GM21786 (cell line): Measurements from ENCODE around the gene FRMD4B.
"Not testable (repeated sequence)": the region's sequence is repeated elsewhere in the genome, so short reads cannot be mapped to it uniquely, and the experiment has no call there.

Source experiments
- ATAC-seq: cut with Tn5 transposase; IDR thresholded peaks from one replicate; pipeline ENCODE4 v1.9.1; 2021; ENCODE audit not compliant: unreplicated experiment

The FRMD4B gene

DNA sequence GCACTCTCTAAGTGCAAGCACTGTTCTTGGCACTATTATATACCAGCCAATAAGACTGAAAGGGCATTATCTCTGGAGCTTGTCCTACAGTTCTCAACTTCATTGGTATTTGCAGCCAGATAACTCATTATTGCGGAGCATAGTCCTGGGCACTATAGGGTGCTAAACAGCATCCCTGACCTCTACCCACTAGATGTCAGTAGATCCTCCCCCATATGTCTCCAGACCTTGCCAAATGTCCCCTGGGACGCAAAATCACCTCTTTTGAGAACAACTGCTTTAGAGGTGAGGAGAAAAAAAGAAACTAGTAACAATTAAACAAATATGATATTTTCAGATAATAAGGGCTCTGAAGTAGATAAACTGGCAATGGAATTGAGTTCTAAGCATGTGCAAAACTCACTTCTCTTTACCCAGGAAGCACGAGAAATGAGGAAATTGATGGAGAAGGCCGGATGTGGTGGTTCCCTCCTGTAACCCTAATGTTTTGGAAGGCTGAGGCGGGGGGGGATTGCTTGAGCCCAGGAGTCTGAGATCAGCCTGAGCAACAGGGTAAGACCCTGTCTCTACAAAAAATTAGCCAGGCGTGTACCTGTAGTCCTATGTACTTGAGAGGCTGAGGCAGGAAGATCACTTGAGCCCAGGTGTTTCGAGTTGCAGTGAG lies 61.4 kb downstream of the FRMD4B start:
- ATAC-seq, result peak; percentile 57

DNA sequence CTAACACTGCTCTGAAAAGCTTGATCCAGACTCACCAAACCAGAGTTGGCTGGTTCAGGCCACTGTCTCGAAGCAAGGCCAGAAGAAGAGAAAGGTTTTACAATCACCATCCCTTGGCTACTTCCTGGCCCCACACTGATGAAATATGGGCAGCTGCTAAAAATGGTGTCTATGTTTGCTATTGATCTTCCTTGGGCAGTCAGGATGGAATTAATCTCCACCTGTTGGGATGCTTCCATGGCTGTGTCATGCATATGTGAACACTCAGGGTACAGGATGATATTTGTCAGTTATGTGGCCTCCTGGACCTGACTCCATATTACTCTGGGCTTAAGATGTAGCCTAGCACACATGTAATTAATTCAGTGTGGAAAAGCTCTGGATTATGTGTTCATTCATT lies 61.9 kb downstream of the FRMD4B start:
- ATAC-seq, result no peak

DNA sequence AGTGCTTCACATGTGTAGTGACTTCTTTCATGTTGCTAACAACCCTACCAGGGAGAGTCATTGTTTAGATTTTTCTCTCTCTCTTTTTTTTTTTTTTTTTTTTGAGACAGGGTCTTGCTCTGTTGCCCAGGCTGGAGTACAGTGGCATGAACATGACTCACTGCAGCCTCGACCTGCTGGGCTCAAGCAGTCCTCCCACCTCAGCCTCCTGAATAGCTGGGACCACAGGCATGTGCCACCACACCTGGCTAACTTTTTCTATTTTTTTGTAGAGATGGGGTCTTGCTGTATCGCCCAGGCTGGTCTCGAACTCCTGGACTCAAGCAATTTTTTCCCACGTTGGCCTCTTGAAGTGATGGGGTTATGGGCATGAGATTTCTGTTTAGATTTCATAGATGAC lies 63.4 kb downstream of the FRMD4B start:
- ATAC-seq, result not testable (repeated sequence)

DNA sequence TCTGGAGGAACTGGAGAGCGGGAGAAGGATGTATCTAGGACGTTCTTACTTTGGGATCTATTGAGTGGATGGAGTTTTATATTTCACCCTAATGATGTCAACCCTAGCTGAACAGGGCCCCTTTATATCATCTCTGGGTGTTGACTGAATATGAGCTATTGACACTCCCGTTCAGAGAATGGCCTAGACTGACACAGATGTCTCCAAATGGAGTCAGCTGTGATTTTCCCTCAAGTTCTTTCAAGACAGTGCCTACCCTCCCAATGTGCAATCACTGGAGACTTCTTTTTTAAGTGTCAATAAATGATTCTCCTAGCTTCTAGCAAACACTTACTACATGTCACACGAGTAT lies 63.8 kb downstream of the FRMD4B start:
- ATAC-seq, result no peak

DNA sequence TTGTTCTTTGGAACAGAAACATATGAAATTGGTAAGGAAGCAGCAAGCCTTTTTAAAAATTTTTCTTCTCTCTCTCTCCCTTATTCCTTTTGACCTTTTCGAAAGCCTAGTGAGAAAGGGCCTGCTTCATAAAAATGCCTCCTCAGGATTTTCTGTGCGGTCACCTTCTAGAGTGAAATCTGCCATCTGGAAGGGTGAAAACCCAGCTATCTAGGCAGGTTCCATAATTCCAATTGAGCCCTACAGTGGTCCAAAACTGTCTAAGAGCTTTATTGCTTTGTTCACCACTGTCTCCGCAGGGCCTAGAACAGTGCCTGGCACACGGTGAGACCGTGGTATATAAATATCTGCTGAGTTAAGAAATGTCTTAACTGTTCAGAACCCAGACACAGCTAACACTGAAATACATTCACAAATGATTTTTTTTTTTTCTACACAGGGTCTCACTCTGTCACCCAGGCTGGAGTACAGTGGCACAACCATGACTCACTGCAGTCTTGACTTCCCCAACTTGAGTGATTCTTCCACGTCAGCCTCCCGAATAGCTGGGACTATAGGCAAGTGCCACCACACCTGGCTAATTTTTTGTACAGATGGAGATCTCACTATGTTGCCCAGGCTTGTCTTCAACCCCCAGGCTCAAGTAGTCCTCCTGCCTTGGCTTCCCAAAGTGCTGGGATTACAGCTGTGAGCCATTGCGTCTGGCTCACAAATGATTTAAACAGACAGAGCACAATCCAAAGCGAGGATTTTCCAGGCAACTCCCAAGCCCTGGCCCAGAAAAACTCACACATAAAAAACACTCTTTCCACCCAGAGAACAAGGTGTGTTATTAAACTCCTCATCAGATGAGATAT lies 64.4 kb downstream of the FRMD4B start:
- no peak for ATAC-seq

DNA sequence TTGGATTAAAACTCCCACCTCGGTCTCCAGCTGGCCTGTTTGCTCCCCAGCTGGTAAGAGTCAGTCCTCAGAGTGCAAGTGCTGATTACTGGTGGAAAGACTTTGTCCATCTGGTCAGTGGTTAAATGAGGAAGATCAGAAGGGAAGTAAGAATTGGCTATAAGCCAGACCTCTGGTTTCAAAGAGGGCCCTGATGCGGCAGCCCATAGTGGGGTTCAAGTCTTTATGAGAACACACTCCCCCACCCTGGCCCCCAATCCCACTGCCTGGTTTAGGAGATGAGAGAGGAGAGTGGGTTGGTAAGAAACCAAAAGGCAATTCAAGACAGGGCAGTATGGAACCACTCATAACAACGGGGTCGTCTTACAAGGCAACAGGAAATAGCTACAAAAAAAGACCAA lies 65.0 kb downstream of the FRMD4B start:
- ATAC-seq, result peak; percentile 43

DNA sequence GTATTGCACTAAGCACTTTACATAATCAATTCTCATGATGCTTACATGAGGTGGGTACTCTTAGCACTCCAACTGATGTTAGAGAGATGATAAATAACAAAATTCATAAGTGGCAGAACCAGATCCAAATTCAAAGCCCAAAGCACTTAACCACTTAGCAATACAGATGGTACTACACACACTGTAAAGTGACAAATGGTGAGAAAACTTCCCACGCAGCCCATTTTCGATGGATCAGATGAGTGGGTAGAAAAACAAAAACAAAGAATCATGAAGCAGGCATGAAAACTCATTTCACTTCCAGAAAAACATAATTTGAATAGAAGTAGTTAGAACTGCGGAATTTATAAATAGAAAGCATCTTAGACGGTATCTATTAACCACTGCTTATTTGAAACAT lies 66.2 kb downstream of the FRMD4B start:
- no peak for ATAC-seq

DNA sequence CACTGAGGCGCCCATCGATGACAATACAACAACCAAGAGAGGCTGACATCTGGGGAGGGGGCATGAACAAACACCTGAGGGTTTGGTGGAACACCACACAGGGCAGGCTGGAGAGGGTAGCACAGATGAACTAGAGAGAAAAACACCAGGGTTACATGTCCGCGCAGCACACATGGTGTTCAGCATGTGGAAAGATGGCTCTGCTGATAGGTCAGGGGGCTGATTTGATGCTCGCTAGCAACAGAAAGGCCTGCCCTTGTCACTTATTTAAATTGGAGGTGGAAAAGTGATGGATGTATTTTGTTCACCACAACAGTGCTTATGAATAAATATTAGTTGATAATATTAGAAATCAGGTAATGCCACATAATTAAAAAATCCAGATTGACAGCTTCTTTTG lies 67.5 kb downstream of the FRMD4B start:
- no peak for ATAC-seq

DNA sequence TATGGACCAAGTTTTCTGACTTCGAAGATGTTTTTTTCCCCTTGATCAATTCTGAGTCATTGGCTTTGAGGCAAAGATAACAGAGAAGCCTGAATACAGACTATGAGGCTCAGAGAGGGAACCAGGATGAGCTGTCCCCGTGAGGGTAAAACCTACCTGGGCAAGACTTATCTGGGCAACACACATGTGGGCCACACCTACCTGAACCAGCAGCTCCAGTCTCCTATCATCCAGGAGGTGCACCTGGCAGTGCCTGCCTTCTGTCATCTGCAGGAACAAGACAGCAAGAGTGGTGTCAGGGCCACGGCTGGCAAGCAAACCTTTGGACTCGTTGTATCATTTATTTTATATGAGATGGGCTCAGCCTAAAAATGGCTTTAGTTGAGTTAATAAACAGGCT lies 72.6 kb downstream of the FRMD4B start:
- ATAC-seq, result no peak

DNA sequence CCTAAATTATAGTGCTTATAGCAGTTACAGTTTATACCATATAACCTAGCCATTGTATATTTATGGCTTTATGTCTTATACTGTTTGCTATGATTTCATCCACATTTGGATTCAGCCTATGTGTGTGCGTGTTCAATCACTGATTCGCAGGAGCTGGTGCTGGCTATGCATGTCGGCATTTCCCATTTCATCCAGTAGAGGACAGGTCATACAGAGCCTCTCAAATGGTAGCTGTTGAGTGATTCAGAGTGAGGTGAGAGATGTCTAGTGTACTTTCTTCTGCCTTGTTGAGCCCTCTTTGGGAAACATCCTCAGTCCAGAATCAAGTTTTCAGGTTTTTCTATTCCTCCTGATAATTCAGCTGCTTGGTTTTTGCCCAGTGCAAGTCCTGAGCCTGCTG lies 76.1 kb downstream of the FRMD4B start:
- no peak for ATAC-seq

DNA sequence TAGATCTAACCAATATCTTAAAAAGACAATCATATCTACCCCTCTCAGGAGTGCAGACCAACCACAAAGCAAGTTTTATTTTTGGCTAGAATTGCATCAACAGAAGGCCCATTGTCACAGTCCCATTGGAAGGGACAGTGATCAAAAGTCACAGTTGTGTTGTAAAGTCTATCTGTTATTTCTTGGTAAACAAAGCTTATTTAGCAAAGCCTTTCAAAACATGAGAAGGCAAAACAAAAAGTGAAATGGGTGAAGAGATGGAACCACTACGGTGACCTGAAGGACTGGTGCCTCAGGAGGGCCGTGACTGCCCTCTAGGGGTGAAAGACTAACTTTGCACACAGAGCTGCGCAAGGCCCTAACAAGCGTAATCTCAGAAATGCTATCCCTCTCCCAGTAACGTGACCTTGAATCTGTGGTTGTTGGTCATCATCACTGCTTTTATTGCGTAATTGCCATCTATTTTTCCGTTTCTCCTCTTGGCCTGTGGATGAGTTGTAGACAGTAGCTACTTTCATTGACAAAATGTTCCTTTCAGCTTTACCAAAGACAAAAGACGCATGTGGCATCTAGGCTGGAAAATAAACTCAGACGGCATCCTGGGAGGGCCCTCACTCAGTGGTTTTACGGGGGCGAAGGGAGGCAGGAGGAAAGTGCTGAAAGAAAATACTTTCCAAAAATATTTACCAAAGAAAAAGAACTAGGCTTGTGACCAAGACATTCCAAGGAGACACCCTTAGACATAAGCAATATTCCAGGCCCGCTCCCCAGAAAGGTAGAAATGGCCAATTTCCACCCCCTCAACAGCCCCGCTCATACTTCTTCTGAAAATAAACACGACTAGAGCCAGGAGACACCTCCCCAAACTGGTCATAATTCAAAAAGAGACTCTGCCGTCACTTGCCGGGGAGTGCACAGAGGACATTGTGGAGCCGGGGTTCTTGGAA lies 79.4 kb downstream of the FRMD4B start:
- ATAC-seq, result peak; percentile 95

DNA sequence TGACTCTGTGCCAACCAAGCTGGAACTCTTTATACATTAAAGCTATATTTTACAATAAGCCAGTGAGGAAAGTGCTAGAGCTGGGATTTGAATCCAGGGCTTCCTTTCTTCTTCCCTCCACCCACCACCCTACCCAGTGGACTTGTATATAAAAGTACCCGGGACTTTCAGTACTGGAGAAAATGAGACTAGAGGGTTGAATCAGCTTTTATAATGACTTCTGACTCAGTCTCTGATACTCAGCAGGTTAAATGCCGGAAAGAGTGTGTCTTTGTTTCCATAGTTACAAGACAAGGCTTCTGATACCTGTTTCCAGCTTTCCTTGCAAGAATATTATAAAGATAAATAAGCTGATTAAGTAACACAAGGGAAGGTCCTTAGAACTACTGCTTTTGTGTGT lies 80.9 kb downstream of the FRMD4B start:
- ATAC-seq, result no peak

DNA sequence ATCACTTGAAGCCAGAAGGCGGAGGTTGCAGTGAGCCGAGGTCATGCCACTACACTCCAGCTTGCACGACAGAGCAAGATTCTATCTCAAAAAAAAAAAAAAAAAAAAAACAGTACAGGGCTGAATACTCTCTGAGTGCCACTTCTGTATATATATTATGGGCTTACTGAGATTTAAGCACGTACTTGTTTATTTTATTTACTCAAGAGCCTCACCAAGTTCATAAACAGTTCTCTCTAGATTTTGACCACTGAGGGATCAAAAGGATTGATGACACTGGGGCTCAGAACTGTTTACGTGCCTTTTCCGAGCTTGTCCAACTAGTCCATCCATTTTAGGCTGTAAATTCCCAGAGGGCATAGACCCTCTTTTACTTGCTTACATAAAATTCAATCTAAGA lies 81.5 kb downstream of the FRMD4B start:
- no peak for ATAC-seq

DNA sequence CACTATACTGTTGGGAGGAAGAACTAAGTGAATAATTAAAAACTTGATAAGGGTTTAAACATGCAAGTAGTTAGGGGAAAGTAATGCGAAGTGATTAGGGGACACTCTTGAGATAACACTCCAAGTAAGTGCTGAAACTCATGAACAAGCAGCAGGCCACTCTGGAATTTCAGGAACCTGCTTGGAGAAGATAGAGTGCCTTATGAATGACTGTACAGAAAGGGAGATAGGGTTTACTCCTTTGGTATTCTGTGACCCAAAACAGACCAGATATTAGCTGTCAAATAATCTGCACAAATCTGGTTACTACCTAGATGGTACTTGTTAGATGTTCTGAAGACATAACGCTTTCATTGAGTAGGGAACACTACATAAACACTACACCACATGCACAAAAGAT lies 85.6 kb downstream of the FRMD4B start:
- no peak for ATAC-seq

DNA sequence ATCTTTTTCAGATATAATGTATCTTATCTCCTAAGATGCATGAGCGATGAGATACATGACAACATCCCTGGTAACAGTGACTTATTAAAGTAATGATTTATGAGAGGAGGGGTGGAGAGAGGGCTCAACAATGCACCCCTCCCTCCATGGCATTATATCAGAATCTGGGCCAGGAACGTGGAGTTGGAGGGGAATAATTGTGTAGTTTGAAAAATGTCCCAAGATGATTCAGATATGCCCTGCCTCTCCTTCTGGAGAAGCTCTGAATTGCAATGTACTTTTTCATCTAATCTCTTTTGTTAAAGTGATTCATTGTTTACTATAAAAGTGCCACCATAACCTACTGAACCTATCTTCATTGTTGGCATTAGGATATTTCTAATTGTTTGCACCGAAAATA lies 86.5 kb downstream of the FRMD4B start:
- ATAC-seq, result no peak

DNA sequence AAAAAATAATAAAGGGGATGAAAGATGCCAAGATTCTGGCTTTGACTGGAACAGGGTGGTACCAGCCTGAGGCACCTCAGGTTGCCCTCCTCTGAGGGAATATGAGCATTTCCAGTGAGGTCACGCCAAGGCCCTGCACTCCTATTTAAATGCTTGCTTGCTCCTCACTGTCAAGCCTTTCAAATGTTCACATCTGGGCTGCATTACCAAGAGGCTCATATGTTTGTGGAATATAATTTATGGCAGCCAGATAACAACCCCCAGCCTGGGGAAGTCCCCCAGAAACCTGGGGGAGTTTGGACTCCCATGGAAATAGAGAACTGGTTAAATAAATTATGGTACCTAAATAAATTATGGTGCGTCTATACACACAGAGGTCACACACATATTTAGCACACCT lies 88.4 kb downstream of the FRMD4B start:
- no peak for ATAC-seq

DNA sequence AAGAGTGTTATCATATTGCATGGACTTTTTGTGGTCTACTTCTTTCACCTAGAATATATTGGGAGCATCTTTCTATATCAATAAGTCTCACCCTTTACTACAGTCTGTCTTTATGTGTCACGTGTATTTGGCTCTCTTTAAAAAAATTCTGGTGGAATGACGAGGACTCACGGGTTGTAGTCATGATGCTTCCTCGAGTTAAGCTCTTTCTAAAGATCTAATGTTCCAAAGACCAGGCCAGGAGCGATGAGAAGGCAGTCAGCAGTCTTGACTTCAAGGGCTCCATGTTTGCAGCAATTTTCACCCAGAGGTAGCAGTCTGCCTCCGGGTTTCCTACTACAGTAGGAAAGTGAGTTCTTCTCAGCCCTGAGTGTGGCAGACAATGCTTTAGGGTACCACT lies 88.9 kb downstream of the FRMD4B start:
- no peak for ATAC-seq

DNA sequence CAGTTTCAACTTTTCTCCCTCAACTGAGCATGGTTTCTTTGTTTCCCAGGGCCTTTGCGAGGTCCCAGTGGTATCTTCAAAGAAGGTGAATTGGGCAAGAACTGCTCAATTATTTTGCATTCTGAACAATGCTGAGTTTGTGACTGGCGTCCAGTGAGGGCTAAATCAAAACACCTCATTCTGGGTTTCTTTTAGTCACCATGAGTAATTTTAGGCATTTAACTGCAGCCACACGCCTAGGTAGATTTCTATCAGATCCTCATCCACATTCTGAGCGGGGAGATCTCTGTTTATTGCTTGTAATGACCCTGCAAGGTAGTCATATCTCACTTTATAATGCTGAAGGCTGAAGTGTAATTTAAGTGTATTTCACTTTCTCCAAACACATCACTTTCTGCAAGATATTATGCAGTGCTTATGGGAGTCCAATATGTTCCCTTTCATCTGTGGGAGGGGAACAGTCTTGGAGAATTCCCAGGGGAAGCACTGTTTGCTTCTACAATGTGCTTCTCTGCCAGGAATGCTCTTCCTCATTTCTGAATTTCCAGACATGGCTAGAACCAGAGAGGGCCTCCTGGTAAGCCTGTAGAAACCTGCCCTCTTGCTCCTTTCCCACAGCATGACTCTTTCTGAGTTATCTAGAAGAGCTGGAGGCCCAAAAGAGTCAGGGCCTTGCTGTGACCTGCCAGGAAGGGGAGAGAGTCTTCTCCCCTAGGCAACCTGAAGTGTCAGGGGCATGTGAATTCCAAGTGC lies 91.7 kb downstream of the FRMD4B start:
- ATAC-seq, result no peak

DNA sequence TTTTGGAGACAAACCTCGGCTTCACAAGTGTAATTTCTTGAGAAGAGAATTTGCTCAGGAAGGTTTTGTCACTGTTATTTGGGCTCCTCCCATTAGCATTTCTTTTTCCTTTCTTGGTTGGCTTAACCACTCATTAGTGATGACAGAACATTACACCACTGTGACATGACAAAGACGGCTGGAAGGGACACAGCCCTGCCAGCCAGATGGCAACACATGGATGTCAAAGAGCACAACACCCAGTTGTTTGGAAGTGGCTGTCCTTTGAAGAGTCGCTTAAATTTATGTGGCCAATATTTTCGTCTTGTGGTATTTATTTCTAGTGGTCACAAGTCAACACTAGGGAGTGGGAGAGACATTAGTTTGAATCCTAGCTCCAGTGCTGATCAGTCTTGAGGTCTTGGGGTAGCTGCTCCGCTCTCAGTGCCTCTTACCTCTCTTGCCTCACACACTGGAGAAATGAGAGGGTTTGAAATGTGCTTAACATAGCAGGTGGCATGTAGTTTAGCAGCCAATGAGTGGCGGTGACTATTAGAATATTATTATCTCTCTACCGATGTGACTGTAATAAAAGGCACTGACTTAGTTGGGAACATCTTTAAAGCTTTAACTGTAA lies 92.8 kb downstream of the FRMD4B start:
- no peak for ATAC-seq

DNA sequence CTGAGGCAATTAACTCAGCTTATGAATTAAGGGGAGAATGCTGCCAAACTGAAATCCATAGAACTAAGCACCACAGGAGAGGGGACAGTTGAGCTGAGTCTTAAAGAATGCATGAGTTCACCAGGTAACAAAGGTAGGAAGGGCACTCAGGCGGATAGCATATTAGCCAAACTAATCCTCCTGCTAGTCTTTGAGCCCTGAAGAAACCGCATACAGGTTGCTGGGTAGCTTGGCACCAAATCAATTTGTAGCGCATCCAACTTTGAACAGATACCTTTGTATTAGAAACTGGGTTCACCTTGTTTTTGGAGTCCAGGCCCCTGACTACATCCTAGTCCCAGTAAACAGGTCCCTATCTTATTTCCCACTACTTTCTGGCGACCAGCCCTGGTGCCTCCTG lies 93.7 kb downstream of the FRMD4B start:
- ATAC-seq, result no peak

DNA sequence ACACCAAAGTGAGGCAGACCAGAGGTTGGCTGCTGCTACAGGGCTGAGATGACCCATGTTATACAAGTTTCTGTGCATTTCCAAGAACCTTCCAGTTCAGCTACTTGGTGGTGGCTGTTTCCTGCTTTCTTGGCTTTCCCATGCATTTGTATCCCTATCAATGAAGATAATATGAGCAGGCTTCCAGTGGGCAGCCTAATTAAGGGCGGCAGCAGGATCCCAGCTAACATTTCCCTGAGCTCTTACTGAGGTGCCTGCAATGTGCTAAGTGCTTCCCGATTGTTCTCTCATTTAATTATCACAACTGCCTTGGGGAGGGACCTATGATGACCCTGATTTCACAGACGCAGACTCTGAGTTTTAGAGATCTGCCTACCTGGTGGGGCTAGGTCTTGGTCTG lies 95.5 kb downstream of the FRMD4B start:
- no peak for ATAC-seq
